ENCODE results near the gene ZNF600.
"Not testable (repeated sequence)": the region's sequence is repeated elsewhere in the genome, so short reads cannot be mapped to it uniquely, and the experiment has no call there.

Gene ZNF600

GRCh38 chr19:52741951-52742485, 44.6 kb downstream of the ZNF600 start:
- no peak for DNase-seq (ENCODE audit: low spot score)

DNA sequence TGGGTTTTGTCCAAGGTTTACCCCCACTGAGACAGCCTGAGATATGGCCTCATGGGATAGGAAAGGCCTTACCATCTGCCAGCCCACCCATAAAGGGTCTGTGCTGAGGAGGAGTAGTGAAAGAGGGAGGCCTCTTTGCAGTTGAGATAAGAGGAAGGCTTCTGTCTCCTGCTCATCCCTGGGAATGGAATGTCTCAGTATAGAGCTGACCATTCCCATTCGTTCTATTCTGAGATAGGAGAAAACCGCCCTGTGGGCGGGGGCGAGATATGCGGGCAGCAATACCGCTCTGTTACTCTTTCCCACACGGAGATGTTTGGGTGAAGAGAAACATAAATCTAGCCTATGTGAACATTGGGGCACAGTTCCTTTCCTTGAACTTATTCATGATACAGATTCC, 45.2 kb downstream of the ZNF600 start:
- DNase-seq (ENCODE audit: low spot score): not testable (repeated sequence)

DNA sequence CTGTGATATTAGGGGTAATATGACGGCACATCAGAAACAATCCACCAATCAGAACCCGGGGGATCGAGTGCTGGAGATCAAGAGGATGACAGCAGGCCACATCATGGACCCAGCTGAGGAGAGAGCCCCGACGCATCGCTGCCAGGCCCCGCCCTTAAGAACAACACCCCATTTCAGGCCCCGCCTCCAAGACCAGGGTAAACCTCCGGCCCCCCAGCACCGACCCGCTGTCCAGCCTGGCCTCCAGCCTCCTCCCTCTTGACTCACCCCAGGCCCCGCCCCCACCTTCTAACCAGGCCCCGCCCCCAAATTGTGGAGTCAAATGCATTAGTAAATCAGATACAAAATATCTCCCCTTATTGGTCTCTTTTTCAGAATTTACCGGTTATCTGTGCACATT, 47.0 kb downstream of the ZNF600 start:
- DNase-seq (ENCODE audit: low spot score): no peak

GRCh38 chr19:52735734-52736133, 50.9 kb downstream of the ZNF600 start:
- DNase-seq (ENCODE audit: low spot score): peak; percentile 72

- DNase-seq (ENCODE audit: low spot score): peak; percentile 98
Observed at GRCh38 chr19:52734893-52735661, 51.5 kb downstream of the ZNF600 start, which contains the start of gene ZNF611. ZNF611 (minus strand) TSS chr19:52735044; CDS start chr19:52715894, 19,150 bp downstream.

DNA sequence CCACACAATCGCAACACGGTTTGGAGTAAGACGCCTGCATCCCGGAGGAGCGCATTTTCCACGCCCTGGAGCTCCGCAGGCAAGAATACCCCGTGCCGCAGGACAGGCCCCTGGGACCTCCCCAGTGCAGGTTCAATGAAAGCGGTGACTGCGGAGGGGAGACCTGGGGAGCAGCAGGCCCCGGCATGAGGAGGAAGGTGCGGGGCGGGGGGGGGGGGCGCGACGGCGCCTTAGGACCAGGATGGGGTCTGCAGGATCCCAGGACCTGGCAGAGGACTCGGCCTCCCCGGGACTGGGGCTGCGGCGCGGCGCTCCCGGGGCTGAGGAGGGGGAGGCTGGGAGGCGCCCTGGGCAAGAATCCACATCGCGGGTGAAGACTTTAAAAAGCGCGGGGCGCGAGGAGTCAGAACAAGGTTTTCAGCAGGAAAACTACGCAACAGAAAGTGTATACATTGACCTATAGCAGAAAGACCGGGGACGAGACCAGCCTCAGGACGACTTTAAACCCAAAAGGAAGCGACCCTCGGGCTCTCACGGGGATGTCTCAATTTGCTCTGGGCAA, 52.2 kb downstream of the ZNF600 start:
- DNase-seq (ENCODE audit: low spot score): peak; percentile 68

GRCh38 chr19:52726051-52726450, 60.5 kb downstream of the ZNF600 start:
- not testable (repeated sequence) for DNase-seq (ENCODE audit: low spot score)

GRCh38 chr19:52725528-52725961, 61.0 kb downstream of the ZNF600 start:
- no peak for DNase-seq (ENCODE audit: low spot score)

GRCh38 chr19:52724701-52725514, 61.7 kb downstream of the ZNF600 start:
- no peak for DNase-seq (ENCODE audit: low spot score)

DNA sequence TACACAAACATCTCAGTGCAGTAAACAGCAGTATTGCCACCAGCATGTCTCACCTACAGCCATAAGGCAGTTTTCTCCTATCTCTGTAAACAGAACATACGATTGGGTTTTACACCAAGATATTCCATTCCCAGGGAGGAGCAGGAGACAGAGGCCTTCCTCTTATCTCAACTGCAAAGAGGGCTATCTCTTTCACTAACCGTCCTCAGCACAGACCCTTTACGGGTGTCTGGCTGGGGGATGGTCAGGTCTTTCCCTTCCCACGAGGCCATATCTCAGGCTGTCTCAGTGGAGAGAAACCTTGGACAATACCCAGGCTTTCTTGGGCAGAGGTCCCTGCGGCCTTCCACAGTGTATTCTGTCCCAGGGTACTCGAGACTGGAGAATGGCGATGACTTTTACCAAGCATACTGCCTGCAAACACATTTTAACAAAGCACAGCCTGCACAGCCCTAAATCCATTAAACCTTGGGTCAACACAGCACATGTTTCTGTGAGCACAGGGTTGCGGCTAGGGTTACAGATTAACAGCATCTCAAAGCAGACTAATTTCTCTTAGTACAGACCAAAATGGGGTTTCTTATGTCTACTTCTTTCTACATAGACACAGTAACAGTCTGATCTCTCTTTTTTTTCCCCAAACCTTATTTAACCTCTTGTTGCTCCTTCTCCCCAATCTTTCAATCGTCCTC, 62.5 kb downstream of the ZNF600 start:
- not testable (repeated sequence) for DNase-seq (ENCODE audit: low spot score)

DNA sequence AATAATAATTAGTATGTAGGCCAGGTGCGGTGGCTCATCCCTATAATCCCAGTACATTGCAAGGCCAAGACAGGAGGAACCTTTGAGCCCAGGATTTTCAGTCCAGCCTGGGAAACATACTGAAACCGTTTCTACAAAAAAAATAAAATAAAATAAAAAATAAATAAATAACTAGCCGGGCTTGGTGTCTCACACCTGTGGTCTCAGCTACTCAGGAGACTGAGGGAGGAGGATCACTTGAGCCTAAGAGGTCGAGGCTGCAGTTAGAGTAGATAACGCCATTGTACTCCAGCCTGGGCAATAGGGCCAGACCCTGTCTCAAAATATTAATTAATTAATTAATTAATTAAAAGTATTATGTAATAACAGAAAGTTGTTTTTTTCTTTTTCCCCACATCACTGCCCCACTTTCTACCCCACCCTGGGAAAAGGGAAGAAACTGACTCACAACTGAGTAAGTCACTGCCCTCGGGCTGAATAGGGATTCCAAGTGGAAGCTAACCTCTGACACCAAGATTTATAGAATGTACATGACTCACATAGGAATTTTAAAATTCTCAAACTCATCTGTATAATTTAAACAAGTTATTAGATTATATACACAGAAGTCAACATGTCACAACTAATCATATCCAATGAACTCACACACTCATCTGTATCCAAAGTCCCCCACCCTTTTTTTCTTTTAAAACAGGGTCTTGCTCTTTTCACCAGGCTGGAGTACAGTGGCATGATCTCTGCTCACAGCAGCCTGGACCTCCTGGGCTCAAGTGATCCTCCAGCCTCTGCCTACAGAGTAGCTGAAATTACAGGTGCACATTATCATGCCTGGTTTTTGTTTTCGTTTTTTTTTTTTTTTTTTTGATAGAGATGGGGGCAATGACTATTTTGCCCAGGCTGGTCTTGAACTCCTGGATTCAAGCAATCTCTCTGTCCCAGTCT, 64.3 kb downstream of the ZNF600 start:
- DNase-seq (ENCODE audit: low spot score): no peak

GRCh38 chr19:52720541-52720940, 66.0 kb downstream of the ZNF600 start:
- not testable (repeated sequence) for DNase-seq (ENCODE audit: low spot score)

GRCh38 chr19:52716522-52716921, 70.1 kb downstream of the ZNF600 start:
- DNase-seq (ENCODE audit: low spot score): no peak

GRCh38 chr19:52715902-52716301, 70.7 kb downstream of the ZNF600 start:
- not testable (repeated sequence) for DNase-seq (ENCODE audit: low spot score)

DNA sequence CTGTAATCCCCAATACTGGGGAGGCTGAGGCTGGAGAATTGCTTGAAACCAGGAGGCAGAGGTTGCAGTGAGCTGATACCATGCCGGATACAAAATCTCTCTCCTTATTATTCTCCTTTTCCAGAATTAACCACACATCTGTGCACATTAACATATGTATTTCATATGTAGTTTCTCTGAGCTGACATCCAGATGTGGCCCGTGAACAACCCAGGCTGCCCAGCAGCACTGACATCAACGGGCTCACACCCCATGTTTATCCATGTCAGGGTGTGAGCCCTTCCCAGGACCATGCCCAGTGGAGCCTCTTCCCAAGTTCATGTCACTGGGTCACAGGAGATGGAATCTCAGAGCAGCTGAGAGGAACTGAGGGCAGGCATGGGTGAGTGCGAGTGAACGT, 71.3 kb downstream of the ZNF600 start:
- DNase-seq (ENCODE audit: low spot score): not testable (repeated sequence)

All from left forelimb (tissue), 1 donor.